Dendritic cell treated with granulocyte-macrophage colony-stimulating factor and Interleukin-4, amounts not matched to agents 40 ng/mL and 50 ng/mL, for 4 days (primary cell): ENCODE measurements around the gene TNS3.

ENCODE experiments used
- H3K27ac Mint-ChIP-seq: one replicate; pipeline ENCODE4 v1.8.0; 2022; ENCODE audit warnings: mild to moderate bottlenecking, mixed read lengths
- H3K27me3 Mint-ChIP-seq: one replicate; pipeline ENCODE4 v1.8.0; 2022; ENCODE audit warnings: mild to moderate bottlenecking, mixed read lengths
- H3K36me3 Mint-ChIP-seq: one replicate; pipeline ENCODE4 v1.8.0; 2022; ENCODE audit warnings: low read depth, mixed read lengths
- H3K4me1 Mint-ChIP-seq: one replicate; pipeline ENCODE4 v1.8.0; 2022; ENCODE audit warnings: low read depth, mixed read lengths
- H3K4me3 Mint-ChIP-seq: one replicate; pipeline ENCODE4 v1.8.0; 2022; ENCODE audit warnings: mild to moderate bottlenecking, moderate library complexity, mixed read lengths
- H3K9me3 Mint-ChIP-seq: one replicate; pipeline ENCODE4 v1.8.0; 2022; ENCODE audit warnings: mixed read lengths
- intact Hi-C: fragments of 100-400 bp; cut with micrococcal nuclease; formaldehyde crosslinking; loops from one replicate; pipeline ENCODE4 v1.15.0; 2022

TNS3 gene

DNA sequence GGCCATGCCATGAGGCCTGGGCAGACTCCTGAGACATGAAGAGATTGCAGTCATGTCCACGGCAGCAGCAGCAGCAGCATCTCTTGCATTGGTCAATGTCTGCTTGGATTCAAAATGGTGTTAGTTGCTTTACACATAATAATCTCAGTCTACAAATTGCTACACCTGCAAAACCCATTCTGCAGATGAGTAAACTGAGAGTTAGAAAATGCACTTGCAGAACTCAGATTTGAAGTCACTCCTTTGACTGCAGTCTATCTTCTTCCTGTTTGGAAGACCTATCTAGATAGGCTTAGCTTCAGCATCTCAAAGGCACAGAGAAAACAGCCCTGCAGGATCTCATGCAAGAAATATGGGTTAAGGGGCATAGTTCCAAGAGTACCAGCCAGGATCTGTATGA, 350.3 kb downstream of the TNS3 start:
- no peak overlapping the region for H3K27ac Mint-ChIP-seq
- no peaks in the 10 kb centered on the region for H3K36me3 Mint-ChIP-seq
- no peaks in the 10 kb centered on the region for H3K9me3 Mint-ChIP-seq
- no peak overlapping the region for H3K4me3 Mint-ChIP-seq
- intact Hi-C loops: no loop called here
- H3K27me3 Mint-ChIP-seq: peaks cover 8% of the 10 kb centered on the region
- peaks cover 14% of the 10 kb centered on the region for H3K4me1 Mint-ChIP-seq

DNA sequence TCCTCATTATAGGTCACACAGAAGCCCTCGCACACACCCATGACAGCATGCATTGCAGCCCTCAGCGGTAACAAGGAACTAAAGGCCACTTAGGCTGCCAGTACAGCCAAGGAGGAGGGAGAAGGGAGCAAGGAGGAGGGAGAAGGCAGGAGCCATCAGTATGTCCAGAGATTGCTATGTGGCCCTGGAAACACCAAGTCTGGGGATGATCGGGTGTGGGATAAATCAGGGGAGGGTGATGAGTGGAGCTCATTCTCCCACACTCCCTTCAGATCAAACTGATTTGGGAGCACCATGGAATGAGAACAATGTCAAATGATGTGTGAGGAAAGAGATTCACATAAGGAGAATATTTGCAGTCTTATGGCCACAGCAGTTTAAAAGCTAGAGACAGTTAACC, 350.9 kb downstream of the TNS3 start:
- Mint-ChIP-seq H3K27me3 (peaks cover 8% of the 10 kb centered on the region), H3K27ac (no peak overlapping the region), H3K36me3 (no peaks in the 10 kb centered on the region), H3K9me3 (no peaks in the 10 kb centered on the region), H3K4me3 (no peak overlapping the region), H3K4me1 (peaks cover 15% of the 10 kb centered on the region)
- intact Hi-C loops: no loop called here

DNA sequence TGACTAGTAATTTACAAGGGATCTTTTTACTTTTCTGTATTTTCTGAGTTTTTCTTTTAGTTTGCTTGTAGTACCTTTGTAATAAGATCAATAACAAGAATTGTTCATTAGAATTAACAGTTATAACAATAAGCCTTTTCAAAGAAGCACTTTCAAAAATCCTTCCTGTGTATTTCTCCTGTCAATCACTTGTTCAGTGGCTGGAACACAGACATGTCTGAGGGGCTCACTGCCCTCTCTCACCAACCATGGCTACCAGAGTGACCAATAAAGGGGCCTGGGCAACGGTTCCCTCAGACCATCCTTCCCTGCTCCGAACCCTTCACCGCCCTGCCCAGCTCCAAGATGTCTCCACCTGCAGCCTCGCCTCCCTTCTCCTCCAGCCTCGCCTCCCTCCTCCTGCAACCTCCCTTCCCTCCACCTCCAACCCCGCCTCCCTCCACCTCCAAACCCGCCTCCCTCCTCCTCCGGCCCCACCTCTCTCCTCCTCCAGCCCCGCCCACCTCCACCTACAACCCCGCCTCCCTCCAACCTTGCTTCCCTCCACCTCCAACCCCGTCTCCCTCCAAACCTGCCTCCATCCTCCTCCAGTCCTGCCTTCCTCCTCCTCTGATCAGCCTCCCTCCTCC, 353.4 kb downstream of the TNS3 start:
- Mint-ChIP-seq H3K4me1 (peaks cover 27% of the 10 kb centered on the region), H3K27me3 (peaks cover 8% of the 10 kb centered on the region), H3K36me3 (no peaks in the 10 kb centered on the region), H3K9me3 (peaks cover 5% of the 10 kb centered on the region), H3K27ac (no peak overlapping the region), H3K4me3 (no peak overlapping the region)
- intact Hi-C loops: no loop called here

DNA sequence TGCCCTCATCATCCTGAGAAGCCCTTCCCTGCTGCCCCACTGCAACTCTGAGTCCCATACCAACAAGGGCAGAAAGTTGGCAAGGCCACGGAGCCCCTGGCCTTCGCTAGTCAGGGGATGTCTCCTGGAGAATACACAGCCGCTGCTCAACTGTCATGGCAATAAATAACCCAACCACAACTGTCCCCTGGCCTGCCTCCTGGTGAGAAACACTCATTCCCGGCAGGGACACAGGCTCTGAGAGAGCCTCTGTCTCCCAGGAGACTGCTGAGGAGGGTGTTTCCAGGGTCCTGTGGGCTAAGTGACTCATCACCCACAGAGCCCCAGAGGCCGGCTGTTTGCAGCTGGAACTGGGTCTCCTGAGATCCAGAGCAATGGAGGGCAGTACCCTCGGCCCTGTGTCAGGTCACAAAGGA, 354.1 kb downstream of the TNS3 start:
- peaks cover 8% of the 10 kb centered on the region for H3K27me3 Mint-ChIP-seq
- no peaks in the 10 kb centered on the region for H3K36me3 Mint-ChIP-seq
- intact Hi-C loops: no loop called here
- H3K4me1 Mint-ChIP-seq: peaks cover 27% of the 10 kb centered on the region
- no peak overlapping the region for H3K4me3 Mint-ChIP-seq
- H3K9me3 Mint-ChIP-seq: peaks cover 5% of the 10 kb centered on the region
- peak overlapping the region; percentile 18 for H3K27ac Mint-ChIP-seq

DNA sequence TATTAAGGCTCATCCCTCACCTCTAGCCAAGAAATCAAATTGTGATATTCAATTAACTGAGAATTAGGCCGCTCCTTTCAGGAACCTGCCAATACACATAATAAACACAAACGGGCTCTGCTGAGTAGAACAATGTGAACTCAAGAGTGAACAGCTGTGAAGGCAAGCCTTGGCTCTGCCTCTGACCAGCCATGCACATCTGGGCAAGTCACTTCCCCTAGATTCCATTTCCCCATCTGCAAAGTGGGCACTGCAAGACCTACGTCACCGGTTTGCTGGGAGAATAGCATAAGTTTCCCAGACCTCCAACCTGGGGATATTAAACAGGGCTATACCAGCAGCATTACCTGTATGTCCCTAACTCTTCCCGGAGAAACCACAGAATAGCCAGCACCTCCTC, 355.2 kb downstream of the TNS3 start:
- Mint-ChIP-seq H3K4me3 (no peak overlapping the region), H3K36me3 (no peaks in the 10 kb centered on the region), H3K27me3 (peaks cover 8% of the 10 kb centered on the region), H3K4me1 (peaks cover 27% of the 10 kb centered on the region), H3K27ac (no peak overlapping the region), H3K9me3 (peaks cover 5% of the 10 kb centered on the region)
- intact Hi-C loops: no loop called here

DNA sequence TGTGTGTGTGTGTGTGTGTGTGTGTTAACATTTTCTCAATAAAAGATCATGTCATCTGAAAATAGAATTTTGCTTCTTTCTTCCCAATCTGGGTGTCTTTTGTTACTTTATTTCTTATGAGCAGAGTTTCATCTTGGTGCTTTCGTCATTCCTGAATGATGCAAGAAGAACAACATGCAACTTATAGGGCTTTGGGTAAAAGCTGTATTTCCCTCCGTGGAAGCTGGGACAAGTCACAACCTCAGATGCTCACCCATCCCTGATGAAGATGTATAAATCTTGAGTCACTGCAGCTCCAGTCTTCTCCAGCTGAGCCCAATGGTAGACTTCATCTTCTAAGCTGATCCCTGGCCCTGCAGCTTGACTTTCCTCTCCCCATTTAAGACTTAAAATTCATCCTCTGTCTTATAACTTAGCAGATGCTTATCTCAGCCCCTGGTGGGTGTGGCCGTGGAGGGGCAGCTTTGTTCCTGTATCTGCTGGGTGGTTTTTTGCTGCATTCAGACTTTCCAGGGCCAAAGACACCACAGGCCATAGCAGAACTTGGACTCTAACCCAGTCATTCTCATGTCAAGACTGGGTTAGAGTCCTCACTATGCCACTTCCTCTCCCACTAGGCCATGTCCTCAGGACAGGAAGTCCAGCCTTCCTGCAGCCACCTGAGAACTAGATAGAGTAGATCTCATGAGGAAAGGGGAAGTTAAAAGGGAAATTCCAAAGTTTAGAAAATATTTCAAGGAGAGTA, 356.4 kb downstream of the TNS3 start:
- Mint-ChIP-seq H3K27me3 (peaks cover 8% of the 10 kb centered on the region), H3K9me3 (peaks cover 5% of the 10 kb centered on the region), H3K4me3 (no peak overlapping the region), H3K36me3 (no peaks in the 10 kb centered on the region), H3K27ac (peak overlapping the region; percentile 58), H3K4me1 (peaks cover 27% of the 10 kb centered on the region)
- intact Hi-C loops: no loop called here
